HG03571 (cell line): ENCODE data around the gene MRPS10.
"Not testable (repeated sequence)": the region's sequence is repeated elsewhere in the genome, so short reads cannot be mapped to it uniquely, and the experiment has no call there.

Experiments
- ATAC-seq: cut with Tn5 transposase; IDR thresholded peaks from one replicate; pipeline ENCODE4 v1.9.1; 2021; ENCODE audit not compliant: unreplicated experiment

Gene MRPS10

DNA sequence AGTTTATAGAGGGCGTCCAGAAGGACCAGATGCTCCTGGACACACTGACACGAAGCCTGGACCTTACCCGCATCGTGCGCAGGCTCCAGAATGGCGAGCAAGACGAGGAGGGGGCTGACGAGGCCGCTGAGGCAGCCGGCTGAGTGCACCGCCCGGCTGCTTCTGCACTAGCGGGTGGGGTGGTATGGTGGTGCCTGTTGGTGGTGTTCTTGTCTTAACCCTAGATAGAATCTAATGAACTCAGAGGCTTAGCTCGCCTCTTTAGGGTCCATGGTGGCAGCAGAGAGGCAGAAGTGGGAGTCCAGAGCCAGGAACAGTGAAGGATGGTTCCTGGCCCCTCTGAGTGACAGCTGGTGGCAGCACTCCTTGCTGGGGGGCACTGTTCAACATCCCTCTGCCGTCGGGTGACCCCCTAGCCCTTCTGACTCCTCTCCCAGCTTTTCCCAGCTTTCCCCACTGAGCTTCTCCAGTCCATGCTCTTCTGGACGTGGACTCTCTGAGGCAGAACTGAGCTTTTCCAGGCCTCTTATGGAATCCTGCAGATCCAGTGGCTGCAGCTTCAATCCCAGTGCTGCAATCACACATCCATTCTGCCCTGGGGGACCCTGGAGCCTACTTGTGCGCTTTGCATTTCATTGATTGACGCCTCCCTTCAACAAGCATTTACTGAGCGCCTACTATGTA lies 38.3 kb downstream of the MRPS10 start:
- no peak for ATAC-seq

GRCh38 chr6:42177514-42178364 lies 39.9 kb downstream of the MRPS10 start:
- no peak for ATAC-seq

- no peak for ATAC-seq
These were observed 40.7 kb downstream of the MRPS10 start for GRCh38 chr6:42176981-42177380.

GRCh38 chr6:42175860-42176259 lies 41.8 kb downstream of the MRPS10 start:
- no peak for ATAC-seq

- ATAC-seq = no peak
These were observed 44.6 kb downstream of the MRPS10 start, which contains the start of gene GUCA1A for GRCh38 chr6:42173101-42173500. TSS of gene GUCA1A (plus strand) at chr6:42173364. CDS start at chr6:42173614, 250 bp downstream.

- ATAC-seq = no peak
These were observed 45.7 kb downstream of the MRPS10 start for GRCh38 chr6:42171813-42172581.

GRCh38 chr6:42169780-42170179 lies 47.9 kb downstream of the MRPS10 start:
- ATAC-seq = not testable (repeated sequence)

DNA sequence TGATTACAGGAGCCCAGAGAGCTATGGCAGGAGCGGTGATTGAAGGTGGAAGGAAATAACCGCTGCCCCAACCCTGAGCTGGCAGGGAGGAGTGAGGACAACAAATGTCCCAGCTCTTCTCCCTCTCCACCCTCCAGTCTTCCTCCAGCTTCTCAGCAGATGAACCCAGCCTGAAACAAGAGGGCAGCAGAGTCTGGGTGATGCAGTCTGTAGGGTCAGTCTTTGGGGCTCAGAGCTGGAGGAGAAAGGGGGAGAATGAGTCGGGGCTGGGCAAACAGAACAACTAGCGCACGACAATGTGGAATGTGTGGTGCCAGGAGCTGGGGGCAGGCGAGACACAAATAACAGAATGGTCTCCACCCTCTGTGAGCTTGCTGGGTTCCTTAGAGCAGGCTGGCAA lies 49.0 kb downstream of the MRPS10 start:
- no peak for ATAC-seq

DNA sequence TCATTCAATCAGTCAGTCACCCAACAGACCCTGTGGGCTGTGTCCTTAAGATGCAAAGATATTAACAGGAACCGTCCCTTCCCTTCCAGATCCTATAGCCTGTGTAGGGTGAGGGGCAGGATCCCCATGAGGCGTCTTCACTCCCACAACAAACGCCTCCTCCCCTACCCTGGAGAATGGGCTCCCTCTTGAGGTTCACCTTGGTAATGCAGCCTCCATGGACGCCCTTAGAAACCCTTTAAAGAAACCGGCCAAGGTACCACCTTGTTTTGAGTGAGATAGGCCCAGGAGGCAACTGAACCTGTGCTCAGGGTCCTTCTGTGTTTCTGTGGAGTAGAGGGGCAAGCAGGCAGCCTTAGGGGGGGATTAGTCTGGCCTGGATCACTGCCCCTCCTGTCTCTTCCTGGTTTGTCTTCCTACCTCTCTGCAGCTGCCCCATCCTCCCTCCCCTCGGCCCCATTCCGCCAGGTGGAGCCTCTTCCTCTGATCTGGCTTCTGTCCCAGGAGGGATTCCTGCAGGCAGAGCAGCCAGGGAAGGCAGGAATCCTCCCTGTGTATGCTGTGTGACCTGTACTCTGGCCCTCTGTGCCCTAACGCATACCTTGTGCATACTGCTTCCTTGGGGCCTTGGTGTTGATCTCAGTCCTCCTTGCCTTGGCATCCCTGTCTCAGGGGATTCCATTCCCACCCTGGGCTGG lies 51.1 kb downstream of the MRPS10 start:
- no peak for ATAC-seq

- ATAC-seq = no peak
These were observed 52.6 kb downstream of the MRPS10 start for GRCh38 chr6:42165016-42165415.

DNA sequence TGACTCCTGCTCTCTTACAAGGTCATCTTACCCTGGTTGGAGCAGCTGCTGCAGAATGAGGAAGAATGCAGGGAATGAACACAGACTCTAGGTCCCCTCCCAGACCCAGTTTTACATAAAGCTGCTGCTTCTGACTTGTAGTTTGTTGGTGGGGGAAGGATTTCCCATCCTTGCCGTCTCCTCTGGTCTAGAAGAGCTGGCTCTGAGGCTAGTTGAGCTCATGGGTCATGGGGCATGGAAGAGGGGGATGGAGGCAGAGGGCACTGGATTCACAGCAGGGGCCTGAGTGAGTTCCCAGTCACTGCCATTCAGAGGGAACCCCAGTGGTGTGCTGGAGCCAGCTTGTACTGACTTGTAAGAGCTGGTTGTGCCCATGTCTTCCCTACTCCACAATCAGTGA lies 53.7 kb downstream of the MRPS10 start:
- no peak for ATAC-seq

GRCh38 chr6:42162812-42163211 lies 54.8 kb downstream of the MRPS10 start:
- ATAC-seq = no peak

- no peak for ATAC-seq
These were observed 55.3 kb downstream of the MRPS10 start for GRCh38 chr6:42162384-42162783.

GRCh38 chr6:42159431-42160024 lies 58.1 kb downstream of the MRPS10 start:
- no peak for ATAC-seq

- no peak for ATAC-seq
These were observed 59.0 kb downstream of the MRPS10 start for GRCh38 chr6:42158631-42159030.

DNA sequence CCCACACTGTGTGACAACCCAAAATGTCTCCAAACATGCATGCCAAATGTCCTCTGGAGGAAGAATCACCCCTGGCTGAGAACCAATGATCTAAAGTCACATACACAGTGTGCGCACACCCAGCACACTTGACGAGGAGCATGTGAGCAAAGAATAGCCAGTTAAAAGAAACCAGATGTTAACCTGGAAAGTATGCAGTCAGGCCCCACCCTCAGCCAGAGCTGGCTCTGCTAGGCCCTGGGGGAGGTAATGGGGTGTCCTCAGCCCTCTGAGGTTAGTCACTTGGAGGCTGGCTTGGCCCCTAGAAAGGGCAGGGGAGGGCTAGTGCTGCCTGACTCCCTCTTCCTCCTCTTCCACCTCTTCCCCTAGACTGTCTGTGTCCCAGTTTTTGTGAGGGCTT lies 59.6 kb downstream of the MRPS10 start:
- no peak for ATAC-seq
